Kidney (tissue), 14 donors: ENCODE measurements around the gene IER2. TPM values are rescaled to one million over a fixed set of nuclear protein-coding genes. Genes with fewer than 3 reads are reported as not detected.

ENCODE experiments used
- DNase-seq, 5 donors: peaks; one replicate each; pipeline ENCODE4 v3.0.0-alpha.2; 2013 to 2020
- FAIRE-seq: peaks from 2 replicates; lab custom pipeline; 2012; peaks lifted over from hg19 to GRCh38; lab: Jason Lieb, UNC
- H3K27ac ChIP-seq, 2 donors: one replicate each; pipeline ENCODE4 v1.7.0; 2013; ENCODE audit warnings: low read depth in 2 of 2, low read length in 2 of 2, inconsistent platforms in 1 of 2
- H3K27me3 ChIP-seq: one replicate; pipeline ENCODE4 v1.7.1; 2013; ENCODE audit warnings: low read length, inconsistent platforms; ENCODE audit not compliant: control insufficient read depth, insufficient read depth
- H3K36me3 ChIP-seq, 3 donors: one replicate each; pipeline versions ENCODE4 v1.7.0 to v1.7.1; 2013; ENCODE audit warnings: low read length in 3 of 3, control low read depth in 1 of 3, inconsistent platforms in 1 of 3; ENCODE audit not compliant: insufficient read depth in 3 of 3, control insufficient read depth in 2 of 3
- H3K4me1 ChIP-seq, 3 donors: one replicate each; pipeline versions ENCODE4 v1.7.0 to v1.7.1; 2013; ENCODE audit warnings: low read length in 3 of 3, inconsistent platforms in 1 of 3, low read depth in 1 of 3; ENCODE audit not compliant: control insufficient read depth in 2 of 3, insufficient read depth in 2 of 3
- H3K4me3 ChIP-seq, 3 donors: one replicate each; pipeline versions ENCODE4 v1.7.0 to v1.8.1; 2013; ENCODE audit warnings: low read length in 3 of 3, control low read depth in 1 of 3, inconsistent platforms in 1 of 3
- H3K9ac ChIP-seq, 3 donors: one replicate each; pipeline versions ENCODE4 v1.7.0 to v1.7.1; 2013; ENCODE audit warnings: low read length in 3 of 3, control low read depth in 1 of 3, inconsistent platforms in 1 of 3
- H3K9me3 ChIP-seq, 3 donors: one replicate each; pipeline versions ENCODE4 v1.7.0 to v1.7.1; 2013; ENCODE audit warnings: low read length in 3 of 3, control low read depth in 1 of 3, inconsistent platforms in 1 of 3; ENCODE audit not compliant: control insufficient read depth in 2 of 3, insufficient read depth in 1 of 3
- CTCF ChIP-seq: IDR thresholded peaks from 3 replicates; pipeline ENCODE4 v1.5.1; 2012; ENCODE audit warnings: mild to moderate bottlenecking, moderate library complexity, borderline replicate concordance; ENCODE audit not compliant: insufficient read depth; ENCODE audit errors: extremely low read depth
- intact Hi-C: fragments of 100-400 bp; cut with DNase I; formaldehyde crosslinking; loops from one replicate; pipeline ENCODE4 v1.11.1; 2022
- polyA plus RNA-seq: library from polyadenylated mRNA; stranded (reverse); fragments of 350-450 nt; fragmentation: Illumina TruSeq; extraction: RNeasy Lipid Tissue Mini Kit (QIAGEN cat#74804); gene quantifications from one replicate; pipeline ENCODE4 v1.2.3, GENCODE V29; 2014; ENCODE audit warnings: low read depth, low replicate concordance; ENCODE audit not compliant: insufficient read depth
- total RNA-seq: library from RNA; stranded (reverse); fragmentation: NEBNext Ultra II Directional; extraction: Animal tissue kit (Norgen Biotek cat#: 25700); gene quantifications from one replicate; pipeline ENCODE4 v1.2.1, GENCODE V29; 2021
- donor health status: control.
- donor health status: control.
- donor health status: control.
- donor health status: control.
- donor health status: control.
- donor health status: DM: yes; HTN: yes; CAD: no.
- donor health status: Normal renal cell carcinoma (clear cell type).

IER2 gene
- total and polyA plus RNA-seq, 2 donors from 2014 or later: 73.9 to 96.7 TPM

- intact Hi-C loops: no loop called here
- Histone ChIP-seq H3K9me3 (no peaks in the 10 kb centered on the region), H3K4me3 (no peak overlapping the region), H3K27ac (no peak overlapping the region), H3K36me3 (peaks cover 0 to 14% (median 6%) of the 10 kb centered on the region in 3 donors), H3K9ac (no peak overlapping the region), H3K4me1 (no peaks in the 10 kb centered on the region), H3K27me3 (no peaks in the 10 kb centered on the region)
- TF ChIP-seq CTCF: no peak
- DNase-seq (no peak), FAIRE-seq (no peak)
Observed at GRCh38 chr19:13134626-13135025, 15.6 kb upstream of the IER2 start.

GRCh38 chr19:13135068-13136062 is 14.8 kb upstream of the IER2 start:
- H3K4me1 ChIP-seq: no peaks in the 10 kb centered on the region
- no peak for FAIRE-seq
- no peaks in the 10 kb centered on the region for H3K9me3 ChIP-seq
- H3K27ac ChIP-seq: no peak overlapping the region
- intact Hi-C loops: no loop called here
- H3K9ac ChIP-seq: no peak overlapping the region
- DNase-seq: no peak
- no peak overlapping the region for H3K4me3 ChIP-seq
- no peaks in the 10 kb centered on the region for H3K27me3 ChIP-seq
- peaks cover 0 to 14% (median 6%) of the 10 kb centered on the region in 3 donors for H3K36me3 ChIP-seq
- TF ChIP-seq CTCF: no peak

GRCh38 chr19:13137290-13137794 is 12.9 kb upstream of the IER2 start:
- Histone ChIP-seq H3K4me3 (no peak overlapping the region), H3K9me3 (no peaks in the 10 kb centered on the region), H3K27me3 (no peaks in the 10 kb centered on the region), H3K27ac (no peak overlapping the region), H3K9ac (no peak overlapping the region), H3K4me1 (no peaks in the 10 kb centered on the region), H3K36me3 (peaks cover 0 to 14% (median 6%) of the 10 kb centered on the region in 3 donors)
- DNase-seq: no peak
- no peak for TF ChIP-seq CTCF
- FAIRE-seq: no peak
- intact Hi-C loops: no loop called here
